HepG2 (cell line): Measurements from ENCODE around the gene MICOS13. TPM values are rescaled to one million over a fixed set of nuclear protein-coding genes. Genes with fewer than 3 reads are reported as not detected.

Experiments used
- CEBPG ChIP-seq: IDR thresholded peaks from 2 replicates; pipeline ENCODE4 v1.6.1; 2016
- FOSL2 ChIP-seq: sonication (generic); formaldehyde crosslinking; IDR thresholded peaks from 2 replicates; pipeline ENCODE4 v1.4.0; 2020; ENCODE audit warnings: missing genetic modification reagents
- FOXA3 ChIP-seq: IDR thresholded peaks from 2 replicates; pipeline ENCODE4 v1.6.1; 2016; ENCODE audit warnings: missing genetic modification reagents, missing compliant biosample characterization
- GATAD2A ChIP-seq: IDR thresholded peaks from 2 replicates; pipeline ENCODE4 v1.6.1; 2016
- GTF2F1 ChIP-seq: fragments of 150-350 bp; IDR thresholded peaks from 2 replicates; pipeline ENCODE4 v1.6.1; 2014; ENCODE audit warnings: low read length
- HES4 ChIP-seq: sonication (generic); formaldehyde crosslinking; IDR thresholded peaks from 2 replicates; pipeline ENCODE4 v1.9.0; 2021; ENCODE audit warnings: mild to moderate bottlenecking, missing genetic modification reagents, borderline replicate concordance
- PRDM15 ChIP-seq: sonication (generic); formaldehyde crosslinking; IDR thresholded peaks from 2 replicates; pipeline ENCODE4 v1.4.0; 2020; ENCODE audit warnings: missing genetic modification reagents
- SIX1 ChIP-seq: sonication (generic); formaldehyde crosslinking; IDR thresholded peaks from 2 replicates; pipeline ENCODE4 v1.4.0; 2020; ENCODE audit warnings: missing genetic modification reagents, borderline replicate concordance
- ZC3H13 ChIP-seq: sonication (generic); formaldehyde crosslinking; IDR thresholded peaks from 2 replicates; pipeline ENCODE4 v1.8.1; 2023; ENCODE audit warnings: mild to moderate bottlenecking, missing genetic modification reagents, moderate library complexity
- ZNF230 ChIP-seq: sonication (generic); formaldehyde crosslinking; IDR thresholded peaks from 2 replicates; pipeline ENCODE4 v1.4.0; 2020; ENCODE audit warnings: mild to moderate bottlenecking, missing genetic modification reagents
- ZNF329 ChIP-seq: sonication (generic); formaldehyde crosslinking; IDR thresholded peaks from 2 replicates; pipeline ENCODE4 v1.9.0; 2021; ENCODE audit warnings: low read depth, mild to moderate bottlenecking, missing genetic modification reagents
- polyA plus RNA-seq, 8 experiments: library from polyadenylated mRNA; depleted of rRNA in 3 of 8; stranded (reverse) in 7 of 8; unstranded in 1 of 8; fragments of >200 nt; fragmentation: Illumina TruSeq in 4 of 8; extraction: Trizol in 4 of 8; gene quantifications; 2 replicates each; pipeline versions ENCODE4 v1.2.1 to v1.2.3, GENCODE V29; 2011 to 2016; ENCODE audit warnings: low read depth in 4 of 8, missing spikeins in 1 of 8, mixed read lengths in 1 of 8; ENCODE audit not compliant: insufficient read depth in 1 of 8
- total RNA-seq, 5 experiments: library from RNA; depleted of rRNA; stranded (reverse); fragments of >200 nt; fragmentation: Illumina TruSeq; extraction: Trizol; gene quantifications; 2 replicates each; pipeline ENCODE4 v1.2.3, GENCODE V29; 2016; ENCODE audit warnings: low read depth in 1 of 5
- TF ChIP-seq, protein P1 (sequence below): sonication (generic); formaldehyde crosslinking; IDR thresholded peaks from 2 replicates; pipeline ENCODE4 v1.4.0; 2020; ENCODE audit warnings: missing genetic modification reagents
- TF ChIP-seq, protein P2 (sequence below): sonication (generic); formaldehyde crosslinking; conservative IDR thresholded peaks from 2 replicates; pipeline ENCODE4 v1.4.0; 2020; ENCODE audit warnings: missing genetic modification reagents
- TF ChIP-seq, protein P3 (sequence below): sonication (generic); formaldehyde crosslinking; IDR thresholded peaks from 2 replicates; pipeline ENCODE4 v1.8.0; 2022; ENCODE audit warnings: mild to moderate bottlenecking, missing genetic modification reagents; ENCODE audit not compliant: insufficient replicate concordance
- TF ChIP-seq, protein P4 (sequence below): sonication (generic); formaldehyde crosslinking; IDR thresholded peaks from 2 replicates; pipeline ENCODE4 v1.4.0; 2020; ENCODE audit warnings: missing genetic modification reagents

The MICOS13 gene
- total and polyA plus RNA-seq, 2 of the 13 experiments (the other 11 are each of a cell fraction or from before 2014, with no cell fraction given) = 28.8 to 35.4 TPM

DNA sequence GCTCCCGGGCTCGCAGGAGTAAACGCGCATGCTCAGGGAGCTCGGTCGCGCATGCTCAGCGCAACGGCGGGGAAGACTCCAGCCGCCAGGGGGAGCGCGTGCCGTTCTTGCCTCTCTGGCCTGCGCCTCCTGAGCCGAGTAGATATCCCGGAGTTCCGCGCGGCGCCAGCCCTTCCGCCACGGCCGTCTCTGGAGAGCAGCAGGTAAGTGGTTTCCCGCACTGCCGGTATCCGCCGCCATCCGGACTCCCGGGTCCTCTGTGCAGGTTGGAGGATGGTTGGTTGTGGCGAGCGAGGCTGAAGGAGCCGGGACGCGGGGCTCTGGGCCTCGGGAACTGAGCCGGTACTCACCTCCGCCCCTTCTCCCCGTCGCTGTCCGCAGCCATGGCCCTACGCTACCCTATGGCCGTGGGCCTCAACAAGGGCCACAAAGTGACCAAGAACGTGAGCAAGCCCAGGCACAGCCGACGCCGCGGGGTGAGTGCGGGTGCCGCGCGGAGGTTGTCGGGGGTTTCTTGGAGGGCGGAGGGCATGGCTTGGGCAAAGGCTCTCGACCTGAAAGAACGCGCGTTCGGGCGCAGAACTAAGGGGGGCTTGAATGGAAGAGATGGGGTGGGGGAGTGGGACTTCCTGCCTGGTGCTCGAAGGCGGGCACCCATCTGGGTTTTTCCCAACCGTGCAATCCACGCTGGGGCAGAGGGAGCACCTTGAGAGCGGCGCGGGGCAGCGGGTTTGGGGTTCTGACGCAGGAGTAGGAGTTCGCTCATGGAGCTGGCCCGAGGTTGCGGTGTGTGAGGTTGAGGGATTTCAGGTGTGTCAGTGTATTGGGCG, 10.0 kb upstream of the MICOS13 start, which contains the start of gene RPL36 (continued):
- TF ChIP-seq GTF2F1 (peak; percentile 96), HES4 (CRISPR knock-in tag) (peak; percentile 94), FOXA3 (peak; percentile 42; the same call in 1 of the 2 replicates), SIX1 (peak; percentile 32; the same call in 1 of the 2 replicates), FOSL2 (peak; percentile 11; the same call in 1 of the 2 replicates), CEBPG (no peak), PRDM15 (0 out of 2 replicates have a peak, but pooled peaks have one; percentile 42), ZNF329 (CRISPR knock-in tag) (peak; percentile 76; the same call in 1 of the 2 replicates), ZNF230 (CRISPR knock-in tag) (peak; percentile 95; the same call in 1 of the 2 replicates), GATAD2A (CRISPR knock-in tag) (peak; percentile 52; the same call in 1 of the 2 replicates), ZC3H13 (CRISPR knock-in tag) (peak; percentile 49; the same call in 1 of the 2 replicates)
- TF ChIP-seq, protein P1, sequence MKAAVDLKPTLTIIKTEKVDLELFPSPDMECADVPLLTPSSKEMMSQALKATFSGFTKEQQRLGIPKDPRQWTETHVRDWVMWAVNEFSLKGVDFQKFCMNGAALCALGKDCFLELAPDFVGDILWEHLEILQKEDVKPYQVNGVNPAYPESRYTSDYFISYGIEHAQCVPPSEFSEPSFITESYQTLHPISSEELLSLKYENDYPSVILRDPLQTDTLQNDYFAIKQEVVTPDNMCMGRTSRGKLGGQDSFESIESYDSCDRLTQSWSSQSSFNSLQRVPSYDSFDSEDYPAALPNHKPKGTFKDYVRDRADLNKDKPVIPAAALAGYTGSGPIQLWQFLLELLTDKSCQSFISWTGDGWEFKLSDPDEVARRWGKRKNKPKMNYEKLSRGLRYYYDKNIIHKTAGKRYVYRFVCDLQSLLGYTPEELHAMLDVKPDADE (CRISPR knock-in tag) = no peak
- TF ChIP-seq, protein P2, sequence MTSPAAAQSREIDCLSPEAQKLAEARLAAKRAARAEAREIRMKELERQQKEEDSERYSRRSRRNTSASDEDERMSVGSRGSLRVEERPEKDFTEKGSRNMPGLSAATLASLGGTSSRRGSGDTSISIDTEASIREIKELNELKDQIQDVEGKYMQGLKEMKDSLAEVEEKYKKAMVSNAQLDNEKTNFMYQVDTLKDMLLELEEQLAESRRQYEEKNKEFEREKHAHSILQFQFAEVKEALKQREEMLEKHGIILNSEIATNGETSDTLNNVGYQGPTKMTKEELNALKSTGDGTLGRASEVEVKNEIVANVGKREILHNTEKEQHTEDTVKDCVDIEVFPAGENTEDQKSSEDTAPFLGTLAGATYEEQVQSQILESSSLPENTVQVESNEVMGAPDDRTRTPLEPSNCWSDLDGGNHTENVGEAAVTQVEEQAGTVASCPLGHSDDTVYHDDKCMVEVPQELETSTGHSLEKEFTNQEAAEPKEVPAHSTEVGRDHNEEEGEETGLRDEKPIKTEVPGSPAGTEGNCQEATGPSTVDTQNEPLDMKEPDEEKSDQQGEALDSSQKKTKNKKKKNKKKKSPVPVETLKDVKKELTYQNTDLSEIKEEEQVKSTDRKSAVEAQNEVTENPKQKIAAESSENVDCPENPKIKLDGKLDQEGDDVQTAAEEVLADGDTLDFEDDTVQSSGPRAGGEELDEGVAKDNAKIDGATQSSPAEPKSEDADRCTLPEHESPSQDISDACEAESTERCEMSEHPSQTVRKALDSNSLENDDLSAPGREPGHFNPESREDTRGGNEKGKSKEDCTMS (CRISPR knock-in tag) = no peak
- TF ChIP-seq, protein P3, sequence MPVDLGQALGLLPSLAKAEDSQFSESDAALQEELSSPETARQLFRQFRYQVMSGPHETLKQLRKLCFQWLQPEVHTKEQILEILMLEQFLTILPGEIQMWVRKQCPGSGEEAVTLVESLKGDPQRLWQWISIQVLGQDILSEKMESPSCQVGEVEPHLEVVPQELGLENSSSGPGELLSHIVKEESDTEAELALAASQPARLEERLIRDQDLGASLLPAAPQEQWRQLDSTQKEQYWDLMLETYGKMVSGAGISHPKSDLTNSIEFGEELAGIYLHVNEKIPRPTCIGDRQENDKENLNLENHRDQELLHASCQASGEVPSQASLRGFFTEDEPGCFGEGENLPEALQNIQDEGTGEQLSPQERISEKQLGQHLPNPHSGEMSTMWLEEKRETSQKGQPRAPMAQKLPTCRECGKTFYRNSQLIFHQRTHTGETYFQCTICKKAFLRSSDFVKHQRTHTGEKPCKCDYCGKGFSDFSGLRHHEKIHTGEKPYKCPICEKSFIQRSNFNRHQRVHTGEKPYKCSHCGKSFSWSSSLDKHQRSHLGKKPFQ = peak; percentile 65
- TF ChIP-seq, protein P4, sequence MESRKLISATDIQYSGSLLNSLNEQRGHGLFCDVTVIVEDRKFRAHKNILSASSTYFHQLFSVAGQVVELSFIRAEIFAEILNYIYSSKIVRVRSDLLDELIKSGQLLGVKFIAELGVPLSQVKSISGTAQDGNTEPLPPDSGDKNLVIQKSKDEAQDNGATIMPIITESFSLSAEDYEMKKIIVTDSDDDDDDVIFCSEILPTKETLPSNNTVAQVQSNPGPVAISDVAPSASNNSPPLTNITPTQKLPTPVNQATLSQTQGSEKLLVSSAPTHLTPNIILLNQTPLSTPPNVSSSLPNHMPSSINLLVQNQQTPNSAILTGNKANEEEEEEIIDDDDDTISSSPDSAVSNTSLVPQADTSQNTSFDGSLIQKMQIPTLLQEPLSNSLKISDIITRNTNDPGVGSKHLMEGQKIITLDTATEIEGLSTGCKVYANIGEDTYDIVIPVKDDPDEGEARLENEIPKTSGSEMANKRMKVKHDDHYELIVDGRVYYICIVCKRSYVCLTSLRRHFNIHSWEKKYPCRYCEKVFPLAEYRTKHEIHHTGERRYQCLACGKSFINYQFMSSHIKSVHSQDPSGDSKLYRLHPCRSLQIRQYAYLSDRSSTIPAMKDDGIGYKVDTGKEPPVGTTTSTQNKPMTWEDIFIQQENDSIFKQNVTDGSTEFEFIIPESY (CRISPR knock-in tag) = peak; percentile 45; the same call in 1 of the 2 replicates
